Activated CD4-positive, alpha-beta T cell treated with anti-CD3 and anti-CD28 coated beads for 4 hours (primary cell): ENCODE measurements around the gene NCOA1.

Experiments used
- DNase-seq, 2 donors: peaks; one replicate each; pipeline ENCODE4 v3.0.0-alpha.2; 2020

NCOA1 gene

DNA sequence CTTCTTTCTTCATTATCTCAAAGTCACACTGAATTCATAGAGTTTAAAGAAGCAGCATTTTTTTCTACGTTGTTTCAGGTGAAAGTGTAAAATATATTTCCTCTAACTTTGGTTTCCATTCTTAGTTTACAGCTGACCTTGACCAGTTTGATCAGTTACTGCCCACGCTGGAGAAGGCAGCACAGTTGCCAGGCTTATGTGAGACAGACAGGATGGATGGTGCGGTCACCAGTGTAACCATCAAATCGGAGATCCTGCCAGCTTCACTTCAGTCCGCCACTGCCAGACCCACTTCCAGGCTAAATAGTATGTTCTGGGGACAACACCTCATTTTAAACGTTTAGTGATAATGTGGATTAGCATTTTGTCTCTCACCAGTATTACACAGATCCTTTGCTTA, 219.8 kb downstream of the NCOA1 start:
- no peak for DNase-seq

- no peak for DNase-seq
Observed at GRCh38 chr2:24711865-24712264, 220.8 kb downstream of the NCOA1 start.

DNA sequence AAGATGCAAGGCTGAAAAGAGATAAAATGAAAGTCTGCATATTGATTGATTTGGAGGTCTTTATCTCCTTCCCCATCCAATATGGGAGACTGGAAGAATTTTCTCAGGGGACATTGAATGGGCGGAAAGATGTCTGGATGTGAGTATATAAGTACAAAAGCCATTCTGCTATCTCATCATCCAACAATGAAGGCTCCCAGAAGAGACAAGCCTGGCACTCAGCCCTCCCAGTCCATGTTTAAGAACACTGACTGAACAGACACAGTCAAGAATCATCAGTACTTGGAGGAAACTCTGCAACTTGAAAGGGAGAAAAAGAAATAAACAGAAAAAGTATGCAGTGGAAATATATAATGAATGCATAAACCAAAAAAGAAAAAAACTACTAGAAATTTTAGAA, 221.2 kb downstream of the NCOA1 start:
- no peak for DNase-seq

DNA sequence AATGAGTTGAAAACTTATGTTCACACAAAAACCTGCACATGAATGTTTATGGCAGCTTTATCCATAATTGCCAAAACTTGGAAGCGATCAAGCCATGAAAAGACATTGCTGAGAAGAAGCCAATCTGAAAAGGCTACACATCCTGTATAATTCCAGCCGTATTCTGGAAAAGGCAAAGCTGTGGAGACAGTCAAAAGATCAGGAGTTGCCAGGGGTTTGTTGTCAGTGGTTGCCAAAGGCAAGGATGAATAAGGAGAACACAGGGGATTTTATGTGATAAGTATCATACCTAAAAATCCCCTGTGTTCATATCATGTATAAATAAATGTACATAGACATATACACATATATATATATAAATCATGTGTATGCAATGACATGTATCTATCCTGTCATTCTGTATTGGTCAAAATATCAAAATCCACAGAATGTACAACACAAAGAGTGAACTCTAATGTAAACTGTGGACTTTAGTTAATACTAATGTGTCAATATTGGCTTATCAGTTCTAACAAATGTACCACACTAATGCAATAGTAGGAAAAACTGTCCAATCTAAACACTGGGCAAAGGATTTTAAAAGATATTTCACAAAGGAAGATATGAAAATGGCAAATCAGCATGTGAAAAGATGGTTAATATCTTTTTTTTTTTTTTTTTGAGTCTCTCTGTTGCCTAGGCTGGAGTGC, 226.4 kb downstream of the NCOA1 start:
- no peak for DNase-seq

- no peak for DNase-seq
Observed at GRCh38 chr2:24720310-24720709, 229.3 kb downstream of the NCOA1 start.

GRCh38 chr2:24721470-24721869, 230.4 kb downstream of the NCOA1 start:
- no peak for DNase-seq

DNA sequence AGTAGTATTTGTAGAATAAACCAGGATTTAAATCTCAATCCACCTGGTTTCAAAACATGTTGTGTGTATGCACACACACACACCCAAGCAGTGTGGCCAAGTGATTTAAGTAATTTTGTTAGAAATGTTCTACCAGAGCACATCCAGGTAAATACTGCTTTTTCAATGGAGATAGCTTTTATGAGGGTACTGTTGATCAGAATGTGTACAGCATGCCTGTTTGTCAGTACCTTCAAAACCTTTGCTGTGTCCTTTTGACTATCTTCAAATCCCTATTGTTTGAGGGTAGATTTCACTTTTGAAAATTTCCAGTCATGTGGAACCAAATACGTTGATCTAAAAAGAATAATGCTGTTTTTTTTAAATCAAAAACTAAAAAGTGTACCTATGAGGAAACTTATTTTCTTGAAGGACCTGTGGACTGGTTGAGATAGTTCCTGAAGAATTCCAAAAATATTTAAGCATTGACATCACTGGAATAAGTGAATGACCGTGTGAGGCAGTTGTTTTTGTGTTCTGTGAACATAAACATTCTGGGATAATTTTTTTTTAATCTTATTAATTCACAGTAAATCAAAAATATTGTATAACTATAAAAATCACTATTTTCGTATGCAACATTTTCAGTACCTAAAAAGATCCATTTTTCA, 231.2 kb downstream of the NCOA1 start:
- no peak for DNase-seq

DNA sequence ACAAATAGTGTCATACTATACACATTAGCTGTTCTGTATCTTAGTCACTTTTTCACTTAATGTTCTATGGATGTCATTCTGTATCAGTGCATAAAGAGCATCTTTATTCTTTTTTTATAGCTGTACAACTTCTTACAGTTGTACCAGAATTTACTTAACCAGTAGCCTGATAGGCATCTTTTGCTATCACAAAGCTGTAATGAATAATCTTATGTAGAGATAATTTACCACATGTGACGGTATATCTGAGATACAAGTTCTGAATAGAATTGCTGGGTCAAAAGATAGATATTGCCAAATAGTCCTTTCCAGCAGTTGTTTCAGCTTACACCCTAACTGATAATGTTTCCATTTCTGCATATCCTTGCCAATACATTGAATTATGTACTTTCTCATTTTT, 232.1 kb downstream of the NCOA1 start:
- no peak for DNase-seq

- DNase-seq, result no peak
Observed at GRCh38 chr2:24723665-24724064, 232.6 kb downstream of the NCOA1 start.

DNA sequence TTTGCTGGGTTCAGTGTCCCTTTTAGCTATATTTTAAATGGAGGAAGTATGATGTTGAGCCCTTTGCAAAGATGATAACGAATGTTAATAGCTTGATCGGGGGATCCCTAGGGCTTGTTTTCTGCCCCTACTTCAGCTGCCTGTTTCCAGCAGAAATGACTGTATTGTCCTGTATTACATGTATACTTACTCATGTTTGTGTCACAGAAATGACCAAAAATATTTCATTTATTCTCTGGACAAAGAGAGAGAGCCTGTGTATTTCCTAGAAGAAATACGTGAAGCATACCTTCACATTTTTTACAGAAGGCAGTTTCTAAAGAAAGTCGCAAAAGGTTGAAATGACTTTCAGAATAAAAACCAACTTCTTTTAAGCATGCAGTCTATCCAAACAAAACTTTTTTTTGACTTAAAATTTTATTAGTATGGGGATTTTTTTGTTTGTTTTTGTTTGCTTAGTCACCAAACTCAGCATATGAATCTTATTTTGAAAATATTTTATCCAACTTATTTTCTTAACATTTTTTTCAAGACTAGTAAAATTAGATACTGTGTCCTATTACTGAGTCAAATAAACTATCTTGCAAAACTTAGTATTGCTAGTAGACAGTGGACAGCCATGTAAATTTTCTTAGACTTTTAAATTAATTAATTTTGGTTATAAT, 233.2 kb downstream of the NCOA1 start:
- DNase-seq, result no peak

DNA sequence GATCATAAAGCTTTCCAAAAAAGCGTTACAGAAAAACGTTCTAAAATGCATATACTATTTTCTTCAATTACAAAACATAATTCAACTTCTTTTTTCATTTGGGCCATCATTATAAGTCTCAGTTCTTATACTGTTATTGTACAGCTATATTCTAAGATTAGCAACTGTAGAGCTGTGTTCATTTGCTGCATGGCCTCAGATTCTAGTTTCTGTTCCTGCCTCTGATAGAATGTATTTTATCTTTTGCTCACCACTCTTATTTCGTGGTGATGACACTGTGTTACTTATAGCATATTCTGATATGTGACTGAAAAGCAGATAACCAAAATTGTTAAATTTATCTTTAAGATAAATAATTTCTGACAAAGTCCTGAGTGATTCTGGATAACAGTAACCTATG, 234.9 kb downstream of the NCOA1 start:
- no peak for DNase-seq

- no peak for DNase-seq
Observed at GRCh38 chr2:24730481-24730880, 239.4 kb downstream of the NCOA1 start.

DNA sequence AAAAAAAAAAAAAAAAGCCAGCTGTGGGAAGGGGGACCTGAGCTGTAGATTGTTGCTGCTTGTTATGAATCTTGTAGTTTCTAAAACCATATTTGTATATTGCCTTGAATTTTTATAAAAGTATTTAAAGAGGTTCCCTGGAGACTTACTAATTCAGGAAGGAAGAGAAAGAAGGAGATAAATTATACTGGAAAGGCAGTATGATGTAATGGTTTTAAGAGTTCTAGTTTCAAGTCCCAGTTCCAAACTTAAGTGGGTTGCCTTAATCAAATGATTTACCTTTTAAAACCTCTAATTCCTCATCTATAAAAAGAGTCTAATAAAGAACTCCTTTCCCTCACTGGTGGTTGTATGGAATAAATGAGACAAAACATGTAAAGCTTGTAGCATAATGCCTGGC, 240.0 kb downstream of the NCOA1 start:
- no peak for DNase-seq

- DNase-seq, result no peak
Observed at GRCh38 chr2:24731923-24732322, 240.9 kb downstream of the NCOA1 start.

DNA sequence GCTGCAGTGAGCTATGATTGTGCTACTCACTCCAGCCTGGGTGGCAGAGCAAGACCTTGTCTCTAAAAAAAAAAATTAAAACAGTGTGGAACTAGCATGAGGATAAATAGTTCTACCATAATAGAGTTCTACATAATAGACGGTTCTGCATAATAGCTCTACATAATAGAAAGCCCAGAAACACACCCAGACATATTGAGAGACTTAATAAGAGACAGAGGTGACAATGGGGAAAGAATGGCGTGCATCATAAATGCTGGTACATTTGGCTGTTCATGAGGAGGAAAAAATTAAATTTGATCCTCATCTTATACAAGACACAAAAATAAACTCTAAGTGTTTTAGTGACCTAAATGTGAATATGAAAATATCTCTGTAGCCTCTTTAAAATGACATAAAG, 243.7 kb downstream of the NCOA1 start:
- no peak for DNase-seq

DNA sequence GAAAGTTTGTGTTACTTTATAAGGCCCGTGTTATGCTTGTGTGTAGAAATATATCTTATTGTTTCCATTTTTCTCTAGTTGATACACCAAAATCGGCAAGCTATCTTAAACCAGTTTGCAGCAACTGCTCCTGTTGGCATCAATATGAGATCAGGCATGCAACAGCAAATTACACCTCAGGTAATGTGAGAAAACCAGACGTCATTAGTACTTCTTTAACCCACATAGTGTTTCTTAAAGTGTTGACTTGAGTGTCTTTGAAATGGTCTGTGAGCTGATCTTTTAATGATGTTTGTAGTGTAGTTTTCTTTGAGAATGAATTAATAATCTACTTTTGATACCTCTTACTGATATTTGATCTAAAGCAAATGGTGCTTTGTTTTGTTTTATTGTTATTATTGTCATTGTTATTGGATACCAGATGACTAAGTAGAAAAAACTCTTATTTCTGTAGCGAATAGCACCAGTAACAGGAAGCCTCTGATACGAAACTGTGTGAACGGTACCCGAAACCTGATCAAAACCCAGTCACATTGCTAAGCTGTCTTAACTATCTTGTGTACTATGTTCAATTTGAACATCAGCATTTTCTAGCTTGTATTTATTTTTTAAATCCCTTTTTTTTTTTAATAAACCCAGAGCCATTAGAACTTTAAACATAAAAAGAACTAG, 248.4 kb downstream of the NCOA1 start:
- no peak for DNase-seq

- DNase-seq, result no peak
Observed at GRCh38 chr2:24740142-24740541, 249.1 kb downstream of the NCOA1 start.

GRCh38 chr2:24742730-24743129, 251.7 kb downstream of the NCOA1 start:
- DNase-seq, result no peak

GRCh38 chr2:24743924-24744323, 252.9 kb downstream of the NCOA1 start:
- no peak for DNase-seq

- no peak for DNase-seq
Observed at GRCh38 chr2:24744356-24744755, 253.3 kb downstream of the NCOA1 start.

DNA sequence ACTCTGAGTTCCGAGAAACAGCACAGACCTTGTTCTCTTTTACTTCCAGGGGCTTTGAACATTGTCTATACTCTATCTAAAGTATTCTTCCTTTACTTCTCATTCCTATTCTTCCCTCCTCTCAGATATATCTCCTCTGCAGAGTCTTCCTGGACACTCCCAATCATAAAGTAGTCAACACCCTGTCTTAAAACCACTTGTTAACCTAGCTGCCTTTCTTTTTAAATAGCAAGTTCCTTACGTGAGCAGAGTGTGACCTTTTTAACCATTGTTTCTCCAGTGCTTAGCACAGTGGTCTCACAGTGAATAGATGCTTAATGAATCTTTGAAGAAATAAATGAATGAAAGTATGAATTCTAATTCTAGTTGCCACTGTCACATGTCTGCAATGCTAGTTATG, 254.8 kb downstream of the NCOA1 start:
- no peak for DNase-seq

DNA sequence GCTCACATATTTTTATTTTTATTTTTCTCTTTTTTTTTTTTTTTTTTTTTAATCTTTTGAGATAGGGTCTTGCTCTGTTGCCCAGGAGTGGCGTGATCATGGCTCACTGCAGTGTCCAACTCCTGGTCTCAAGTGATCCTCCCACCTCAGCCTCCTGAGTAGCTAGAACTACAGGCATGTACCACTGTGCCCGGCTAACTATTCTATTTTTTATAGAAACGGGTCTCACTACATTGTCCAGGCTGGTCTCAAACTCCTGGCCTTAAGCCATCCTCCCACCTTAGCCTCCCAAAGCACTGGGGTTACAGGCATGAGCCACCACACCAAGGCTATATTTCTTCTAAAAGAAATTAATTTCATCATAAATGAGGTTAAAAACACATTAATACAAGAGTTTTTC, 256.2 kb downstream of the NCOA1 start:
- no peak for DNase-seq

DNA sequence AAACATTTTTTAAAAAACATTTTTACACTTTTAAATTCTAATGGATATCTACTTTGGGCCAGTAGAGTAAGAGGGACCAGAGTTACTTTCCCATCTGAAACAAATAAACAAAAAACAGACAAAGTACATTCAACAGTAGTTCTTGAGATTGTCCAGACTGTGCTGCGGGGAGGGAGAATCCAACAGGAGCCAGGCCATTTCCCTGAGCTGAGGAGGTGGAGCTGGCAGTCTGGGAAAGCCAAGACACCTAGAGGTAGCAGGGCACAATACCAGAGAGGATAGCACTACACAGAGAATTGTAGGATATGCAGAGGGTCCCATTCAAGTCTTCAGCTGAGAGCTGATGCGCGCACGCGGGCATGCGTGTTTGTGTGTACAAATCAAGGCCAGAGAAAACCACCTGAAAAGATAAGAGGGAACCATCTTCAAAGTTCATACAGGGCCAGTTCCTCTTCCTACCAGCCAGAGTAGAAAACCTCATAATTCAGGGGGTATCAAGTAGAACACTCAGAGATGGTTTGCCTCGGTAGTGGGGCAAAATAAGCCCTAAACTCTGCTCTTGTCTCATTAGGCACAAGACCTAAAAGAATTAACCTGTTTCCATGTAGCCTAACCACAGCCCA, 258.1 kb downstream of the NCOA1 start:
- DNase-seq, result no peak
